HepG2 (cell line): ENCODE measurements around the gene ZNF20. TPM values are rescaled to one million over a fixed set of nuclear protein-coding genes. Genes with fewer than 3 reads are reported as not detected.

Experiments used
- ATAC-seq: fragments of 200-7000 bp; cut with Tn5 transposase; 3 replicates; pipeline ENCODE4 v1.9.1; 2020; ENCODE audit warnings: mild to moderate bottlenecking, moderate library complexity
- BruUV-seq: library from RNA; stranded (reverse); fragments of 400-500 nt; replicated peaks from 2 replicates; lab custom pipeline; 2021; lab: Mats Ljungman, UMichigan
- CTCF ChIA-PET: fragments of 300-600 bp; formaldehyde crosslinking; extraction: SDS; loops from one replicate; lab custom pipeline; 2021; ENCODE audit warnings: low total read pairs, inconsistent platforms, low intra/inter-chr PET ratio; lab: Yijun Ruan, JAX
- POLR2A ChIA-PET: fragments of 350-600 bp; sonication (Branson Sonifier 250); formaldehyde crosslinking; loops from one replicate; lab custom pipeline; 2020; ENCODE audit warnings: antibody characterized with exemption, inconsistent platforms; lab: Yijun Ruan, JAX
- DNase-seq: peaks from one replicate; pipeline ENCODE4 v3.0.0-alpha.2; 2015; ENCODE audit warnings: low spot score
- FAIRE-seq: peaks from 3 replicates; lab custom pipeline; 2011; peaks lifted over from hg19 to GRCh38; lab: Jason Lieb, UNC
- H2AFZ ChIP-seq: one replicate; pipeline ENCODE4 v1.6.1; 2011; ENCODE audit warnings: low read length, inconsistent platforms
- H3K27ac ChIP-seq: fragments of 300-600 bp; 3 replicates; pipeline ENCODE4 v1.8.0; 2011; ENCODE audit warnings: mixed run types, mild to moderate bottlenecking, mixed read lengths, low read length, inconsistent platforms; ENCODE audit not compliant: insufficient read depth; ENCODE audit errors: extremely low read length
- H3K27me3 ChIP-seq, 2 experiments: fragments of 200-600 bp in 1 of 2; 2 replicates in 1 of 2; 3 replicates in 1 of 2; pipeline versions ENCODE4 v1.6.0 to v1.8.0; 2011; ENCODE audit warnings: low read length in 2 of 2, mild to moderate bottlenecking in 2 of 2, moderate library complexity in 2 of 2, inconsistent platforms in 1 of 2; ENCODE audit not compliant: insufficient read depth in 2 of 2, control insufficient read depth in 1 of 2
- H3K36me3 ChIP-seq, 2 experiments: fragments of 200-600 bp in 1 of 2; replicated peaks in 1 of 2; 2 replicates in 1 of 2; 3 replicates in 1 of 2; pipeline versions ENCODE4 v1.5.1 to v1.8.0; 2011; ENCODE audit warnings: low read length in 2 of 2, inconsistent platforms in 1 of 2; ENCODE audit not compliant: insufficient read depth in 2 of 2, control insufficient read depth in 1 of 2
- H3K4me1 ChIP-seq: 2 replicates; pipeline ENCODE4 v1.5.1; 2012; ENCODE audit warnings: low read length, inconsistent platforms; ENCODE audit not compliant: insufficient read depth
- H3K4me2 ChIP-seq: 2 replicates; pipeline ENCODE4 v1.6.0; 2011; ENCODE audit warnings: low read depth, low read length, inconsistent platforms
- H3K4me3 ChIP-seq, 3 experiments: fragments of 200-600 bp in 1 of 3; sonication (generic), shearing (Covaris generic) in 1 of 3; replicated peaks in 1 of 3; 2 replicates each; pipeline ENCODE4 v1.5.1; 2011 to 2016; ENCODE audit warnings: low read length in 3 of 3, inconsistent platforms in 2 of 3, low read depth in 2 of 3, mild to moderate bottlenecking in 2 of 3, control low read depth in 1 of 3, mixed read lengths in 1 of 3; ENCODE audit not compliant: insufficient read depth in 1 of 3
- H3K79me2 ChIP-seq: one replicate; pipeline ENCODE4 v1.6.1; 2011; ENCODE audit warnings: low read length, inconsistent platforms; ENCODE audit not compliant: insufficient read depth
- H3K9ac ChIP-seq: 2 replicates; pipeline ENCODE4 v1.6.0; 2011; ENCODE audit warnings: mild to moderate bottlenecking, low read depth, low read length, inconsistent platforms; ENCODE audit not compliant: insufficient read depth
- H3K9me3 ChIP-seq: 2 replicates; pipeline ENCODE4 v1.5.1; 2012; ENCODE audit warnings: mild to moderate bottlenecking, low read length
- H4K20me1 ChIP-seq: 2 replicates; pipeline ENCODE4 v1.6.0; 2011; ENCODE audit warnings: inconsistent platforms, mild to moderate bottlenecking, low read length, moderate library complexity; ENCODE audit not compliant: insufficient read depth
- ATF7 ChIP-seq, 2 experiments: fragments of 450-650 bp in 1 of 2; sonication (generic) in 1 of 2; formaldehyde crosslinking in 1 of 2; IDR thresholded peaks; 2 replicates each; pipeline versions ENCODE4 v1.4.0 to v1.6.1; 2016 to 2020; ENCODE audit warnings: antibody characterized with exemption in 1 of 2, mild to moderate bottlenecking in 1 of 2, missing genetic modification reagents in 1 of 2
- HMG20A ChIP-seq: IDR thresholded peaks from 2 replicates; pipeline ENCODE4 v1.6.1; 2016; ENCODE audit warnings: borderline replicate concordance
- HNRNPLL ChIP-seq: fragments of 200-400 bp; formaldehyde crosslinking; IDR thresholded peaks from 2 replicates; pipeline ENCODE4 v1.6.1; 2017; ENCODE audit warnings: mild to moderate bottlenecking, low read depth, low read length; ENCODE audit not compliant: poor library complexity, severe bottlenecking
- IRF2 ChIP-seq: IDR thresholded peaks from 2 replicates; pipeline ENCODE4 v1.6.1; 2018; ENCODE audit warnings: missing genetic modification reagents, missing compliant biosample characterization
- MIER2 ChIP-seq: IDR thresholded peaks from 2 replicates; pipeline ENCODE4 v1.6.1; 2016; ENCODE audit warnings: missing biosample characterization, missing genetic modification reagents
- MLLT10 ChIP-seq: sonication (generic); formaldehyde crosslinking; IDR thresholded peaks from 2 replicates; pipeline ENCODE4 v1.4.0; 2020; ENCODE audit warnings: missing genetic modification reagents
- RAD21 ChIP-seq: fragments of 450-650 bp; formaldehyde crosslinking; IDR thresholded peaks from 2 replicates; pipeline ENCODE4 v1.5.0; 2020; ENCODE audit warnings: mild to moderate bottlenecking
- SKIL ChIP-seq: sonication (generic); formaldehyde crosslinking; IDR thresholded peaks from 2 replicates; pipeline ENCODE4 v1.8.0; 2022; ENCODE audit warnings: missing genetic modification reagents, mild to moderate bottlenecking, moderate library complexity, borderline replicate concordance
- SNAPC2 ChIP-seq: sonication (generic); formaldehyde crosslinking; IDR thresholded peaks from 2 replicates; pipeline ENCODE4 v1.8.1; 2022; ENCODE audit warnings: mild to moderate bottlenecking, missing genetic modification reagents
- SOX13 ChIP-seq, 3 experiments: fragments of 450-650 bp in 1 of 3; sonication (generic) in 1 of 3; formaldehyde crosslinking in 1 of 3; IDR thresholded peaks in 2 of 3; conservative IDR thresholded peaks in 1 of 3; 2 replicates each; pipeline versions ENCODE4 v1.5.0 to v1.6.1; 2016 to 2020; ENCODE audit warnings: antibody characterized with exemption in 1 of 3, mild to moderate bottlenecking in 1 of 3, missing compliant biosample characterization in 1 of 3, missing genetic modification reagents in 1 of 3, moderate library complexity in 1 of 3
- SP4 ChIP-seq: sonication (generic); formaldehyde crosslinking; IDR thresholded peaks from 2 replicates; pipeline ENCODE4 v1.8.1; 2023; ENCODE audit warnings: mild to moderate bottlenecking, missing genetic modification reagents
- TOE1 ChIP-seq: sonication (generic); formaldehyde crosslinking; IDR thresholded peaks from 2 replicates; pipeline ENCODE4 v1.4.0; 2020; ENCODE audit warnings: mild to moderate bottlenecking, missing genetic modification reagents
- TRAFD1 ChIP-seq: sonication (generic); formaldehyde crosslinking; IDR thresholded peaks from 2 replicates; pipeline ENCODE4 v1.5.1; 2020; ENCODE audit warnings: missing genetic modification reagents, mild to moderate bottlenecking, borderline replicate concordance
- ZBTB4 ChIP-seq: sonication (generic); formaldehyde crosslinking; IDR thresholded peaks from 2 replicates; pipeline ENCODE4 v1.4.0; 2020; ENCODE audit warnings: missing genetic modification reagents, mild to moderate bottlenecking, borderline replicate concordance
- ZFP90 ChIP-seq: sonication (generic); formaldehyde crosslinking; IDR thresholded peaks from 2 replicates; pipeline ENCODE4 v1.8.0; 2022; ENCODE audit warnings: missing genetic modification reagents, mild to moderate bottlenecking, inconsistent platforms, borderline replicate concordance
- ZNF556 ChIP-seq: sonication (generic); formaldehyde crosslinking; IDR thresholded peaks from 2 replicates; pipeline ENCODE4 v1.4.0; 2020; ENCODE audit warnings: mild to moderate bottlenecking, missing genetic modification reagents, borderline replicate concordance
- WGBS: methylation state at CpG from one replicate; pipeline ENCODE4 v1.1.6; 2017; ENCODE audit warnings: low lambda C conversion rate; 5-methylcytosine and 5-hydroxymethylcytosine counted together
- in situ Hi-C: cut with HindIII; loops from 2 replicates; pipeline ENCODE4 v1.10.0; 2017; ENCODE audit warnings: low pct_unique_long_range_greater_than_20kb; ENCODE audit not compliant: extremely low pct_ligation_motif_present
- intact Hi-C: fragments of 100-400 bp; cut with micrococcal nuclease; formaldehyde crosslinking; loops from one replicate; pipeline ENCODE4 v1.10.0; 2022; ENCODE audit not compliant: unreplicated experiment
- polyA plus RNA-seq, 8 experiments: library from polyadenylated mRNA; depleted of rRNA in 3 of 8; stranded (reverse) in 7 of 8; unstranded in 1 of 8; fragments of >200 nt; fragmentation: Illumina TruSeq in 4 of 8; extraction: Trizol in 4 of 8; gene quantifications; 2 replicates each; pipeline versions ENCODE4 v1.2.1 to v1.2.3, GENCODE V29; 2011 to 2016; ENCODE audit warnings: low read depth in 4 of 8, missing spikeins in 1 of 8, mixed read lengths in 1 of 8; ENCODE audit not compliant: insufficient read depth in 1 of 8
- total RNA-seq, 5 experiments: library from RNA; depleted of rRNA; stranded (reverse); fragments of >200 nt; fragmentation: Illumina TruSeq; extraction: Trizol; gene quantifications; 2 replicates each; pipeline ENCODE4 v1.2.3, GENCODE V29; 2016; ENCODE audit warnings: low read depth in 1 of 5

The ZNF20 gene
- total and polyA plus RNA-seq, 2 of the 13 experiments (the other 11 are each of a cell fraction or from before 2014, with no cell fraction given) = 1.6 to 8.0 TPM

GRCh38 chr19:12155324-12155860 lies 15.2 kb upstream of the ZNF20 start:
- Histone ChIP-seq H3K4me1 (peaks cover 18% of the 10 kb centered on the region), H3K27me3 (no peaks in the 10 kb centered on the region), H3K9me3 (no peaks in the 10 kb centered on the region)
- in situ Hi-C loops = no loop called here
- intact Hi-C loops = no loop called here
- DNase-seq (no peak), ATAC-seq (no peak)
- ChIA-PET CTCF (no interaction called here), POLR2A (interaction anchor here (1.0 kb wide), 1 partner anchor 268 kb away, joined by 3 read pairs; the partner anchor contains the start of gene ZNF69)
- TF ChIP-seq MIER2 (CRISPR knock-in tag) (no peak), ZNF556 (no peak), TOE1 (CRISPR knock-in tag) (no peak), MLLT10 (CRISPR knock-in tag) (no peak), SP4 (no peak), HMG20A (CRISPR knock-in tag) (no peak), ATF7 (IDR thresholded peaks at IDR 0.05) (no peak), ATF7 (CRISPR knock-in tag; IDR thresholded peaks at IDR 0.05) (no peak), HNRNPLL (no peak), SKIL (CRISPR knock-in tag) (no peak), SOX13 (IDR thresholded peaks at IDR 0.05) (no peak), SOX13 (CRISPR knock-in tag; conservative IDR thresholded peaks at IDR 0.05 in 1 of 2, IDR thresholded peaks at IDR 0.05 in 1 of 2) (no peak), ZBTB4 (CRISPR knock-in tag) (no peak), TRAFD1 (CRISPR knock-in tag) (no peak), RAD21 (CRISPR knock-in tag) (no peak), IRF2 (CRISPR knock-in tag) (no peak), SNAPC2 (CRISPR knock-in tag) (no peak), ZFP90 (no peak)
- TF ChIP-seq, all 625 proteins: peak for 0
- peak overlapping the region; percentile 86 to 98 (median 87) for H3K4me3 ChIP-seq
- H4K20me1 ChIP-seq = no peaks in the 10 kb centered on the region; the same call in 1 of the 2 replicates
- H3K4me2 ChIP-seq = peak overlapping the region; percentile 96
- peak overlapping the region; percentile 80 for H3K27ac ChIP-seq
- H2AFZ ChIP-seq = no peak overlapping the region
- BruUV-seq = TSS peak; percentile 75
- 39% methylated on average over 11 of the region's 11 CpGs for WGBS
- FAIRE-seq = no peak
- peaks cover 25% of the 10 kb centered on the region for H3K79me2 ChIP-seq
- H3K9ac ChIP-seq = peak overlapping the region; percentile 84
- peaks cover 3 to 10% of the 10 kb centered on the region in 2 experiments; a peak in 3 of 5 replicates for H3K36me3 ChIP-seq
